DND-41 (cell line): Measurements from ENCODE around the gene PHAX.
"Not testable (repeated sequence)": the region's sequence is repeated elsewhere in the genome, so short reads cannot be mapped to it uniquely, and the experiment has no call there.

Experiments
- ATAC-seq: fragments of 200-7000 bp; cut with Tn5 transposase; 3 replicates; pipeline ENCODE4 v1.9.1; 2021; ENCODE audit warnings: low read depth; ENCODE audit not compliant: insufficient read depth
- DNase-seq: peaks from one replicate; pipeline ENCODE4 v3.0.0-alpha.2; 2020
- H2AFZ ChIP-seq: 2 replicates; pipeline ENCODE4 v1.6.0; 2012; ENCODE audit warnings: low read depth, low read length
- H3K27ac ChIP-seq: 2 replicates; pipeline ENCODE4 v1.5.1; 2012; ENCODE audit warnings: low read length, inconsistent platforms
- H3K27me3 ChIP-seq: fragments of 200-600 bp; sonication (generic); 2 replicates; pipeline ENCODE4 v1.6.0; 2012; ENCODE audit warnings: low read length, mild to moderate bottlenecking, inconsistent platforms; ENCODE audit not compliant: insufficient read depth, poor library complexity
- H3K36me3 ChIP-seq: 2 replicates; pipeline ENCODE4 v1.5.1; 2012; ENCODE audit warnings: low read length, inconsistent platforms; ENCODE audit not compliant: insufficient read depth
- H3K4me1 ChIP-seq: 2 replicates; pipeline ENCODE4 v1.5.1; 2012; ENCODE audit warnings: mild to moderate bottlenecking, low read length; ENCODE audit not compliant: insufficient read depth
- H3K4me2 ChIP-seq: 2 replicates; pipeline ENCODE4 v1.6.0; 2012; ENCODE audit warnings: mild to moderate bottlenecking, moderate library complexity, low read length, inconsistent platforms; ENCODE audit not compliant: insufficient read depth
- H3K4me3 ChIP-seq, 2 experiments: fragments of 200-600 bp in 1 of 2; shearing (Covaris generic) in 1 of 2; 2 replicates each; pipeline ENCODE4 v1.5.1; 2012 to 2016; ENCODE audit warnings: inconsistent platforms in 2 of 2, low read length in 2 of 2, mild to moderate bottlenecking in 2 of 2, low read depth in 1 of 2, moderate library complexity in 1 of 2
- H3K79me2 ChIP-seq: 2 replicates; pipeline ENCODE4 v1.6.0; 2012; ENCODE audit warnings: low read length, inconsistent platforms; ENCODE audit not compliant: insufficient read depth
- H3K9ac ChIP-seq: 2 replicates; pipeline ENCODE4 v1.6.0; 2012; ENCODE audit warnings: low read depth, mild to moderate bottlenecking, inconsistent platforms, low read length, moderate library complexity
- H3K9me3 ChIP-seq: 2 replicates; pipeline ENCODE4 v1.5.1; 2012; ENCODE audit warnings: low read length, moderate library complexity, mild to moderate bottlenecking, inconsistent platforms; ENCODE audit not compliant: insufficient read depth, severe bottlenecking
- H4K20me1 ChIP-seq: 2 replicates; pipeline ENCODE4 v1.6.0; 2012; ENCODE audit warnings: low read length; ENCODE audit not compliant: insufficient read depth
- EZH2 ChIP-seq: IDR thresholded peaks from 3 replicates; pipeline ENCODE4 v1.6.1; 2012; ENCODE audit warnings: borderline replicate concordance, low read depth, mild to moderate bottlenecking, moderate library complexity, low read length, inconsistent platforms; ENCODE audit not compliant: severe bottlenecking
- TF ChIP-seq, protein P1 (sequence below): IDR thresholded peaks from 2 replicates; pipeline ENCODE4 v1.5.1; 2012; ENCODE audit warnings: borderline replicate concordance, low read length, moderate library complexity, mild to moderate bottlenecking; ENCODE audit not compliant: poor library complexity, severe bottlenecking; ENCODE audit errors: extremely low read depth

The PHAX gene

DNA sequence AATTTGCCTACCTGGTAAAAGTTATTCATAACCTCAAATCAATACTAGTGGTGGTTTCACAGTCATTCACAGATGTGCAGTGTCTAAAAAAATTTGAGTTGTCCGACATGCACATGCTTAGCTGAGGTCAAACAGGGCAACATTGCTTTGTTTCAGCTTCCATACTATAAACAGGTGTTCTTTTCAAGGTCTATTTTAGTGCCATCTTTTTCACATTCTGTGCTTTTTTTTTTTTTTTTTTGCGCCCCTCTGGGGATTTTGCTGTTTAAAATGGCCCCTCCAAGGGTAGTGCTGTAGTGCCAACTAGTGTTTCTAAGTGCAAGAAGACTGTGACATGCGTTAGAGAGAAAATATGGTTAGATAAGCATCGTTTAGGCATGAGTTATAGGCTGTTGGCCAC is 14.5 kb downstream of the PHAX start:
- Histone ChIP-seq H3K4me1 (no peaks in the 10 kb centered on the region), H3K27me3 (no peaks in the 10 kb centered on the region), H3K9me3 (no peaks in the 10 kb centered on the region), H3K9ac (no peak overlapping the region), H2AFZ (no peak overlapping the region), H4K20me1 (peaks cover 7% of the 10 kb centered on the region; the same call in 1 of the 2 replicates), H3K4me3 (no peak overlapping the region), H3K27ac (no peak overlapping the region), H3K4me2 (no peak overlapping the region), H3K36me3 (peaks cover 59% of the 10 kb centered on the region), H3K79me2 (peaks cover 48% of the 10 kb centered on the region)
- DNase-seq (no peak), ATAC-seq (no peak)
- no peak for TF ChIP-seq EZH2
- TF ChIP-seq, protein P1, sequence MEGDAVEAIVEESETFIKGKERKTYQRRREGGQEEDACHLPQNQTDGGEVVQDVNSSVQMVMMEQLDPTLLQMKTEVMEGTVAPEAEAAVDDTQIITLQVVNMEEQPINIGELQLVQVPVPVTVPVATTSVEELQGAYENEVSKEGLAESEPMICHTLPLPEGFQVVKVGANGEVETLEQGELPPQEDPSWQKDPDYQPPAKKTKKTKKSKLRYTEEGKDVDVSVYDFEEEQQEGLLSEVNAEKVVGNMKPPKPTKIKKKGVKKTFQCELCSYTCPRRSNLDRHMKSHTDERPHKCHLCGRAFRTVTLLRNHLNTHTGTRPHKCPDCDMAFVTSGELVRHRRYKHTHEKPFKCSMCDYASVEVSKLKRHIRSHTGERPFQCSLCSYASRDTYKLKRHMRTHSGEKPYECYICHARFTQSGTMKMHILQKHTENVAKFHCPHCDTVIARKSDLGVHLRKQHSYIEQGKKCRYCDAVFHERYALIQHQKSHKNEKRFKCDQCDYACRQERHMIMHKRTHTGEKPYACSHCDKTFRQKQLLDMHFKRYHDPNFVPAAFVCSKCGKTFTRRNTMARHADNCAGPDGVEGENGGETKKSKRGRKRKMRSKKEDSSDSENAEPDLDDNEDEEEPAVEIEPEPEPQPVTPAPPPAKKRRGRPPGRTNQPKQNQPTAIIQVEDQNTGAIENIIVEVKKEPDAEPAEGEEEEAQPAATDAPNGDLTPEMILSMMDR: no peak

DNA sequence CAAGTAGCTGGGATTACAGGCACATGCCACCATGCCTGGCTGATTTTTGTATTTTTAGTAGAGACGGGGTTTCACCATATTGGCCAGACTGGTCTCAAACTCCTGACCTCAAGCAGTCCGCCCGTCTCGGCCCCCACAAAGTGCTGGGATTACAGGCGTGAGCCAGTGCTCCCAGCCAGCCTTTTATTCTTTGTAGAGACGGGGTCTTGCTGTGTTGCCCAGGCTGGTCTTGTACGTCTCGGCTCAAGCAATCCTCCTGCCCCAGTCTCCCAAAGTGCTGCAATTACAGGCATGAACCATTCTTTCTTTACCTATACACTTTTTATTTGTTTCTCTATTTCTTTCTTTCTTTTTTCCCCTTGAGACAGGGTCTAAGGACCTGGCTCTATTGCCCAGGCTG is 16.9 kb downstream of the PHAX start:
- not testable (repeated sequence) for H2AFZ ChIP-seq, H3K27ac ChIP-seq, H3K9me3 ChIP-seq, H3K9ac ChIP-seq, H3K4me3 ChIP-seq, ATAC-seq, H3K27me3 ChIP-seq, H3K4me2 ChIP-seq, H4K20me1 ChIP-seq, DNase-seq, H3K4me1 ChIP-seq
- Histone ChIP-seq H3K36me3 (peaks cover 50% of the 10 kb centered on the region), H3K79me2 (peaks cover 27% of the 10 kb centered on the region)

DNA sequence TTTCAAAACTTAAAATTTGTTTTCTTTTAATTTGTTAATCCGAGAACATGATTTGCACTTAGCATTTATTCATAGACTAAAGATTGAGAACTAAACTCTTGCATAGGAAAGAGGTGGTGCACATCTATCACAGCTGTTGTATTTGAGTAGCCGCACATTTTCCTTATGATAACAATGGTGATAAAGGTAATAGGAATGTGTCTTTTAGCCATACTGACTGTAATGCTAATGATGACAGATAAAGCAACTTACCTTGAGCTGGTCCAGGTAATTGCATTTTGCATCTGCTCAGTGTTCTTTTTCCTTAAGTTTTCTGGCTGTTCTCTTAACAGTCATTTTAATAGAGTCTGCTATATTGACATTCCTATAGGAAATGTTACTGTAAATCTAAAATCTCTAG is 19.0 kb downstream of the PHAX start:
- ATAC-seq: no peak
- H3K27ac ChIP-seq: no peak overlapping the region
- peaks cover 52% of the 10 kb centered on the region for H3K36me3 ChIP-seq
- H3K9ac ChIP-seq: no peak overlapping the region
- no peak for TF ChIP-seq EZH2
- no peak overlapping the region for H3K4me3 ChIP-seq
- H3K79me2 ChIP-seq: peaks cover 14% of the 10 kb centered on the region
- H3K4me2 ChIP-seq: no peak overlapping the region
- H2AFZ ChIP-seq: no peak overlapping the region
- H4K20me1 ChIP-seq: peaks cover 3% of the 10 kb centered on the region; the same call in 1 of the 2 replicates
- no peaks in the 10 kb centered on the region for H3K9me3 ChIP-seq
- no peaks in the 10 kb centered on the region for H3K27me3 ChIP-seq
- DNase-seq: no peak
- H3K4me1 ChIP-seq: no peaks in the 10 kb centered on the region

DNA sequence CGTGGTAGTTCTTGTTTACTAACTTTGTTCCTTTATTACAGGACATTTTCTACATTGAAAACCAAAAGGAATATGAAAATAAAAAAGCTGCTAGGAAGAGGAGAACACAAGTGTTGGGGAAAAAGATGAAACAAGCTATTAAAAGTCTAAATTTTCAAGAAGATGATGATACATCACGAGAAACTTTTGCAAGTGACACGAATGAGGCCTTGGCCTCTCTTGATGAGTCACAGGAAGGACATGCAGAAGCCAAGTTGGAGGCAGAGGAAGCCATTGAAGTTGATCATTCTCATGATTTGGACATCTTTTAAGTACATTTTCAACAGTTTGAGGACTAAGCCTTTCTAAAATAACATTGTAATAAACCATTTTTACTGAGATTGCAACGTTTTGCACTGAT is 23.8 kb downstream of the PHAX start:
- ATAC-seq: no peak
- Histone ChIP-seq H4K20me1 (no peaks in the 10 kb centered on the region), H3K27me3 (no peaks in the 10 kb centered on the region), H3K79me2 (no peaks in the 10 kb centered on the region), H3K9ac (no peak overlapping the region), H3K9me3 (no peaks in the 10 kb centered on the region), H3K27ac (no peak overlapping the region), H3K4me2 (no peak overlapping the region), H2AFZ (no peak overlapping the region), H3K36me3 (peaks cover 47% of the 10 kb centered on the region), H3K4me3 (no peak overlapping the region), H3K4me1 (no peaks in the 10 kb centered on the region)
- TF ChIP-seq EZH2: no peak
- TF ChIP-seq, protein P1: no peak
- no peak for DNase-seq
